DND-41 (cell line): ENCODE data around the gene HIBCH.

Source experiments
- ATAC-seq: fragments of 200-7000 bp; cut with Tn5 transposase; 3 replicates; pipeline ENCODE4 v1.9.1; 2021; ENCODE audit warnings: low read depth; ENCODE audit not compliant: insufficient read depth
- DNase-seq: peaks from one replicate; pipeline ENCODE4 v3.0.0-alpha.2; 2020
- H2AFZ ChIP-seq: 2 replicates; pipeline ENCODE4 v1.6.0; 2012; ENCODE audit warnings: low read depth, low read length
- H3K27ac ChIP-seq: 2 replicates; pipeline ENCODE4 v1.5.1; 2012; ENCODE audit warnings: low read length, inconsistent platforms
- H3K27me3 ChIP-seq: fragments of 200-600 bp; sonication (generic); 2 replicates; pipeline ENCODE4 v1.6.0; 2012; ENCODE audit warnings: low read length, mild to moderate bottlenecking, inconsistent platforms; ENCODE audit not compliant: insufficient read depth, poor library complexity
- H3K36me3 ChIP-seq: 2 replicates; pipeline ENCODE4 v1.5.1; 2012; ENCODE audit warnings: low read length, inconsistent platforms; ENCODE audit not compliant: insufficient read depth
- H3K4me1 ChIP-seq: 2 replicates; pipeline ENCODE4 v1.5.1; 2012; ENCODE audit warnings: mild to moderate bottlenecking, low read length; ENCODE audit not compliant: insufficient read depth
- H3K4me2 ChIP-seq: 2 replicates; pipeline ENCODE4 v1.6.0; 2012; ENCODE audit warnings: mild to moderate bottlenecking, moderate library complexity, low read length, inconsistent platforms; ENCODE audit not compliant: insufficient read depth
- H3K4me3 ChIP-seq, 2 experiments: fragments of 200-600 bp in 1 of 2; shearing (Covaris generic) in 1 of 2; 2 replicates each; pipeline ENCODE4 v1.5.1; 2012 to 2016; ENCODE audit warnings: inconsistent platforms in 2 of 2, low read length in 2 of 2, mild to moderate bottlenecking in 2 of 2, low read depth in 1 of 2, moderate library complexity in 1 of 2
- H3K79me2 ChIP-seq: 2 replicates; pipeline ENCODE4 v1.6.0; 2012; ENCODE audit warnings: low read length, inconsistent platforms; ENCODE audit not compliant: insufficient read depth
- H3K9ac ChIP-seq: 2 replicates; pipeline ENCODE4 v1.6.0; 2012; ENCODE audit warnings: low read depth, mild to moderate bottlenecking, inconsistent platforms, low read length, moderate library complexity
- H3K9me3 ChIP-seq: 2 replicates; pipeline ENCODE4 v1.5.1; 2012; ENCODE audit warnings: low read length, moderate library complexity, mild to moderate bottlenecking, inconsistent platforms; ENCODE audit not compliant: insufficient read depth, severe bottlenecking
- H4K20me1 ChIP-seq: 2 replicates; pipeline ENCODE4 v1.6.0; 2012; ENCODE audit warnings: low read length; ENCODE audit not compliant: insufficient read depth
- EZH2 ChIP-seq: IDR thresholded peaks from 3 replicates; pipeline ENCODE4 v1.6.1; 2012; ENCODE audit warnings: borderline replicate concordance, low read depth, mild to moderate bottlenecking, moderate library complexity, low read length, inconsistent platforms; ENCODE audit not compliant: severe bottlenecking
- TF ChIP-seq, protein P1 (sequence below): IDR thresholded peaks from 2 replicates; pipeline ENCODE4 v1.5.1; 2012; ENCODE audit warnings: borderline replicate concordance, low read length, moderate library complexity, mild to moderate bottlenecking; ENCODE audit not compliant: poor library complexity, severe bottlenecking; ENCODE audit errors: extremely low read depth

The HIBCH gene

GRCh38 chr2:190179754-190180312 lies 139.8 kb downstream of the HIBCH start:
- H3K4me2 ChIP-seq = no peak overlapping the region
- no peak overlapping the region for H3K27ac ChIP-seq
- H3K79me2 ChIP-seq = no peaks in the 10 kb centered on the region
- H3K4me3 ChIP-seq = no peak overlapping the region
- ATAC-seq = no peak; the same call in 2 of the 3 replicates
- no peaks in the 10 kb centered on the region; the same call in 1 of the 2 replicates for H3K36me3 ChIP-seq
- no peak overlapping the region for H3K9ac ChIP-seq
- H3K9me3 ChIP-seq = no peaks in the 10 kb centered on the region
- H3K4me1 ChIP-seq = no peaks in the 10 kb centered on the region
- DNase-seq = no peak
- H2AFZ ChIP-seq = no peak overlapping the region
- H3K27me3 ChIP-seq = no peaks in the 10 kb centered on the region
- H4K20me1 ChIP-seq = no peaks in the 10 kb centered on the region
- TF ChIP-seq, protein P1, sequence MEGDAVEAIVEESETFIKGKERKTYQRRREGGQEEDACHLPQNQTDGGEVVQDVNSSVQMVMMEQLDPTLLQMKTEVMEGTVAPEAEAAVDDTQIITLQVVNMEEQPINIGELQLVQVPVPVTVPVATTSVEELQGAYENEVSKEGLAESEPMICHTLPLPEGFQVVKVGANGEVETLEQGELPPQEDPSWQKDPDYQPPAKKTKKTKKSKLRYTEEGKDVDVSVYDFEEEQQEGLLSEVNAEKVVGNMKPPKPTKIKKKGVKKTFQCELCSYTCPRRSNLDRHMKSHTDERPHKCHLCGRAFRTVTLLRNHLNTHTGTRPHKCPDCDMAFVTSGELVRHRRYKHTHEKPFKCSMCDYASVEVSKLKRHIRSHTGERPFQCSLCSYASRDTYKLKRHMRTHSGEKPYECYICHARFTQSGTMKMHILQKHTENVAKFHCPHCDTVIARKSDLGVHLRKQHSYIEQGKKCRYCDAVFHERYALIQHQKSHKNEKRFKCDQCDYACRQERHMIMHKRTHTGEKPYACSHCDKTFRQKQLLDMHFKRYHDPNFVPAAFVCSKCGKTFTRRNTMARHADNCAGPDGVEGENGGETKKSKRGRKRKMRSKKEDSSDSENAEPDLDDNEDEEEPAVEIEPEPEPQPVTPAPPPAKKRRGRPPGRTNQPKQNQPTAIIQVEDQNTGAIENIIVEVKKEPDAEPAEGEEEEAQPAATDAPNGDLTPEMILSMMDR = no peak
- TF ChIP-seq EZH2 = no peak

DNA sequence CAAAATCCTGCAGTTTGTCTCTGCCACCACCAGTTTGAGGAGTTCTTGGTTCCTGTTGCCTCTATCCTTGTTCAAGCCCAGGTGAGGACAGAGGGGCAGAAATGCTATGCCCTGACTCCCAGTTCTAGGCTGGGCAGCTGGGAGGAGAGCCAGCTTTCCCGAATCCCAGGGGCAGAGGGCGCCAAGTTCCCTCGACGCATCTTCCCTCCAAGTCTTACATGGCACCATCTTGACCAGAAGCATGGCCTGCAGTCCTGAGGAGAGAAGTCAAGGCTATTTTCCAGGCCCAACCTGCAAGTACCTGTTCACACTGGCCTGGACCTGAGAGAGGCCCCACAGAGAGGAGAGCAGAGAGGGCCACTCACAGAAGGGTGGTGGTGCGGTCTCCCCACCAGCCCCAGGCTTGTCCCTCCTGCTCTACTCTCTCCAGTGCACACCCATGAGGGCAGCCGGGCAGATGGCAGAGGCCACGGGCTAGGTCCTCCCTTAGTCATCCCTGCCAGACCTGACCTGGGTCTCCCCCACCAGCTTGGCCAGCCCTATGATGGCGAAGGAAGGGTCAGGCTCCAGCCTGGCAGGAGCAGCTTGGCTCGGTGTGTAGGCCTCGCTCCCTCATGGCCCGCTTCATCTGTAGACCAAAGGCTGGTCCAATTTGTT lies 141.4 kb downstream of the HIBCH start:
- DNase-seq = no peak
- ATAC-seq = no peak
- TF ChIP-seq, protein P1 = no peak
- TF ChIP-seq EZH2 = no peak
- Histone ChIP-seq H3K27me3 (no peaks in the 10 kb centered on the region), H3K9ac (no peak overlapping the region), H3K36me3 (no peaks in the 10 kb centered on the region; the same call in 1 of the 2 replicates), H4K20me1 (no peaks in the 10 kb centered on the region), H3K4me2 (no peak overlapping the region), H3K4me1 (no peaks in the 10 kb centered on the region), H3K79me2 (no peaks in the 10 kb centered on the region), H3K9me3 (no peaks in the 10 kb centered on the region), H2AFZ (no peak overlapping the region), H3K27ac (no peak overlapping the region), H3K4me3 (no peak overlapping the region)

DNA sequence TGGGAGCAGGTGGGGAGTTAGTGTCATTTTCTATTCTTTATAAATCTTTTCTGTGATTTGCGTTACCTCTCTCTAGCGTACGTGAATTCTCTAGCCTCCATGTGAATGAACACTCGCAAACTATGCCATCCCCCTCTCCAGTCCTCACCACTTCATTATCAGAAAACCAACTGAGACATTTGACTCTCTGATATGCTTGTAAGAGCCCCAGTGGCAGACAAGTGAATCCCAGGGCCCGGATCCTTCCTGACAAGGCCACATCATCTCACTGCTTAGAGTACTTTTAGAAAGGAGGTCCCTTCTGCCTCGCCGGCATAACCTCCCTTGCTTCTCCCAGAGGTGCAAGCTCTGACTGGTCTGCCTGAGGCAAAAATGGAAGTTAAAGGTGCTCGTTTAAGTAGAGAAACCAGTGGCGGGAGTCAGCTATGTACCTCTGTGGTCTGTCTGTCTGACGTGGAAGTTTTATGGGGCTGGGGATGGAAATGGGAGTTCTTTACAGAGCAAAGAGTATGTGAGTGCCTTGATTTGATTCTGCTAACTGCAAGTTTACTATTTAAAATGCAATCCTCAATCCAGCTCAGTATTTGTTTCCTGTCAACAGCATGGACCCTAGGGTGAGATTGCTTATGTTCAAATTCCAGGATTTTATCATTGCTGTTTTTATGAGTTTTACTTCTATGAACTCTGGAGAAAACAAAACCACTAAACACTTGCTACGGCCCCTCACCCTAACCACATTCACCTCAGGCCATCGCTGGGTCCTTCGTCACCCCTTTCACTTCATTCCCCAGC lies 142.2 kb downstream of the HIBCH start:
- Histone ChIP-seq H3K4me2 (no peak overlapping the region), H3K27me3 (no peaks in the 10 kb centered on the region), H3K9me3 (no peaks in the 10 kb centered on the region), H3K4me1 (no peaks in the 10 kb centered on the region), H2AFZ (no peak overlapping the region), H3K36me3 (no peaks in the 10 kb centered on the region; the same call in 1 of the 2 replicates), H4K20me1 (no peaks in the 10 kb centered on the region), H3K27ac (no peak overlapping the region), H3K4me3 (no peak overlapping the region), H3K9ac (no peak overlapping the region), H3K79me2 (no peaks in the 10 kb centered on the region)
- DNase-seq = no peak
- TF ChIP-seq, protein P1 = no peak
- TF ChIP-seq EZH2 = no peak
- ATAC-seq = 0 out of 3 replicates have a peak, but pooled peaks have one; percentile 35
